RWPE2 (cell line): ENCODE results near the gene NUP210.

ENCODE experiments used
- ATAC-seq: fragments of 200-7000 bp; cut with Tn5 transposase; 3 replicates; pipeline ENCODE4 v1.9.1; 2021; ENCODE audit warnings: low read depth
- DNase-seq: peaks from one replicate; pipeline ENCODE4 v3.0.0-alpha.2; 2020; ENCODE audit warnings: low spot score
- H3K27ac ChIP-seq: fragments of 450-650 bp; 2 replicates; pipeline ENCODE4 v1.5.1; 2017; ENCODE audit warnings: mild to moderate bottlenecking; ENCODE audit not compliant: poor library complexity, severe bottlenecking
- H3K27me3 ChIP-seq: fragments of 250-450 bp; sonication (Bioruptor Pico); 2 replicates; pipeline ENCODE4 v1.5.1; 2021; ENCODE audit warnings: mild to moderate bottlenecking, moderate library complexity; ENCODE audit not compliant: insufficient read depth, poor library complexity, severe bottlenecking
- H3K36me3 ChIP-seq: fragments of 250-450 bp; sonication (Bioruptor Pico); 2 replicates; pipeline ENCODE4 v1.5.1; 2020; ENCODE audit warnings: low read depth, mild to moderate bottlenecking, moderate library complexity
- H3K4me1 ChIP-seq: fragments of 250-450 bp; sonication (Bioruptor Pico); 2 replicates; pipeline ENCODE4 v1.5.1; 2021; ENCODE audit warnings: mild to moderate bottlenecking, moderate library complexity; ENCODE audit not compliant: insufficient read depth, poor library complexity, severe bottlenecking
- H3K4me3 ChIP-seq: fragments of 250-450 bp; sonication (Bioruptor Pico); 2 replicates; pipeline ENCODE4 v1.5.1; 2021; ENCODE audit warnings: mild to moderate bottlenecking, moderate library complexity; ENCODE audit not compliant: severe bottlenecking
- H3K9me3 ChIP-seq: fragments of 250-450 bp; sonication (Bioruptor Pico); 2 replicates; pipeline ENCODE4 v1.5.1; 2021; ENCODE audit warnings: mild to moderate bottlenecking, moderate library complexity; ENCODE audit not compliant: severe bottlenecking
- CTCF ChIP-seq: fragments of 450-650 bp; IDR thresholded peaks from one replicate; pipeline ENCODE4 v1.5.1; 2017; ENCODE audit warnings: mild to moderate bottlenecking, moderate library complexity; ENCODE audit not compliant: poor library complexity, severe bottlenecking

NUP210 gene

GRCh38 chr3:13411186-13411860, 8.8 kb downstream of the NUP210 start:
- ATAC-seq, result no peak

GRCh38 chr3:13408890-13409289, 11.2 kb downstream of the NUP210 start:
- H3K4me1 ChIP-seq, result peaks cover 3% of the 10 kb centered on the region
- TF ChIP-seq CTCF, result no peak
- H3K4me3 ChIP-seq, result no peak overlapping the region
- H3K27me3 ChIP-seq, result no peaks in the 10 kb centered on the region
- ATAC-seq (no peak), DNase-seq (no peak)
- H3K9me3 ChIP-seq, result no peaks in the 10 kb centered on the region
- no peaks in the 10 kb centered on the region for H3K36me3 ChIP-seq
- H3K27ac ChIP-seq, result no peak overlapping the region

More at GRCh38 chr3:13411186-13411860, 8.8 kb downstream of the NUP210 start:
- no peaks in the 10 kb centered on the region for H3K27me3 ChIP-seq
- H3K4me3 ChIP-seq, result no peak overlapping the region
- no peak for DNase-seq
- H3K9me3 ChIP-seq, result no peaks in the 10 kb centered on the region
- peaks cover 8% of the 10 kb centered on the region for H3K4me1 ChIP-seq
- no peak for TF ChIP-seq CTCF
- H3K36me3 ChIP-seq, result no peaks in the 10 kb centered on the region
- H3K27ac ChIP-seq, result no peak overlapping the region

GRCh38 chr3:13407926-13408325, 12.2 kb downstream of the NUP210 start:
- no peaks in the 10 kb centered on the region for H3K9me3 ChIP-seq
- no peak overlapping the region for H3K4me3 ChIP-seq
- H3K36me3 ChIP-seq, result no peaks in the 10 kb centered on the region
- H3K4me1 ChIP-seq, result no peaks in the 10 kb centered on the region
- H3K27ac ChIP-seq, result no peak overlapping the region
- H3K27me3 ChIP-seq, result no peaks in the 10 kb centered on the region
- no peak for DNase-seq
- TF ChIP-seq CTCF, result no peak
- no peak for ATAC-seq

- H3K36me3 ChIP-seq, result no peaks in the 10 kb centered on the region
- no peaks in the 10 kb centered on the region for H3K27me3 ChIP-seq
- H3K27ac ChIP-seq, result no peak overlapping the region
- DNase-seq (no peak), ATAC-seq (no peak)
- H3K4me1 ChIP-seq, result no peaks in the 10 kb centered on the region
- no peak overlapping the region for H3K4me3 ChIP-seq
- H3K9me3 ChIP-seq, result no peaks in the 10 kb centered on the region
- TF ChIP-seq CTCF, result no peak
These were observed 12.6 kb downstream of the NUP210 start for GRCh38 chr3:13407475-13407874.

GRCh38 chr3:13406190-13406589, 13.9 kb downstream of the NUP210 start:
- no peak for DNase-seq
- TF ChIP-seq CTCF, result no peak
- H3K4me3 ChIP-seq, result no peak overlapping the region
- no peak overlapping the region for H3K27ac ChIP-seq
- H3K4me1 ChIP-seq, result no peaks in the 10 kb centered on the region
- H3K27me3 ChIP-seq, result no peaks in the 10 kb centered on the region
- no peaks in the 10 kb centered on the region for H3K9me3 ChIP-seq
- H3K36me3 ChIP-seq, result no peaks in the 10 kb centered on the region
- no peak for ATAC-seq
